Right ventricle myocardium superior (tissue), 1 donor: ENCODE measurements around the gene LRBA. TPM values are rescaled to one million over a fixed set of nuclear protein-coding genes. Genes with fewer than 3 reads are reported as not detected.
"Not testable (repeated sequence)": the region's sequence is repeated elsewhere in the genome, so short reads cannot be mapped to it uniquely, and the experiment has no call there.

Experiments
- ATAC-seq: fragments of 200-7000 bp; cut with Tn5 transposase; one replicate; pipeline ENCODE4 v1.9.1; 2020; ENCODE audit warnings: mild to moderate bottlenecking; ENCODE audit not compliant: poor library complexity
- DNase-seq: peaks from one replicate; pipeline ENCODE4 v3.0.0-alpha.2; 2020
- intact Hi-C: fragments of 100-400 bp; cut with DNase I; formaldehyde crosslinking; loops from one replicate; pipeline ENCODE4 v1.11.2; 2022
- total RNA-seq: library from RNA; stranded (reverse); fragmentation: NEBNext Ultra II Directional; extraction: Animal tissue kit (Norgen Biotek cat#: 25700); gene quantifications from one replicate; pipeline ENCODE4 v1.2.1, GENCODE V29; 2021
- donor health status: DM: no; HTN: yes; CAD: no; lungs with severe emphysema.

Gene LRBA
- total RNA-seq, 1 donor from 2014 or later = 17.9 TPM

- intact Hi-C loops = no loop called here
- ATAC-seq = no peak
These were observed 621.0 kb downstream of the LRBA start for GRCh38 chr4:150394046-150394445.

GRCh38 chr4:150391052-150391451 lies 624.0 kb downstream of the LRBA start:
- ATAC-seq = no peak
- intact Hi-C loops = no loop called here
- DNase-seq = no peak

More at GRCh38 chr4:150394046-150394445, 621.0 kb downstream of the LRBA start:
- DNase-seq = no peak

- ATAC-seq (no peak), DNase-seq (no peak)
- intact Hi-C loops = no loop called here
These were observed 624.6 kb downstream of the LRBA start for GRCh38 chr4:150390531-150390910.

- ATAC-seq = no peak
- intact Hi-C loops = no loop called here
- no peak for DNase-seq
These were observed 625.1 kb downstream of the LRBA start for GRCh38 chr4:150389896-150390530.

GRCh38 chr4:150387981-150388380 lies 627.1 kb downstream of the LRBA start:
- ATAC-seq = no peak
- intact Hi-C loops = no loop called here
- DNase-seq = no peak

- intact Hi-C loops, DNase-seq, ATAC-seq: not testable (repeated sequence)
These were observed 628.7 kb downstream of the LRBA start for GRCh38 chr4:150386415-150386814.

GRCh38 chr4:150385606-150386005 lies 629.5 kb downstream of the LRBA start:
- intact Hi-C loops = no loop called here
- ATAC-seq = peak; percentile 91
- DNase-seq = no peak

GRCh38 chr4:150384249-150384648 lies 630.8 kb downstream of the LRBA start:
- ATAC-seq (no peak), DNase-seq (no peak)
- intact Hi-C loops = no loop called here

- ATAC-seq = no peak
- intact Hi-C loops = no loop called here
- DNase-seq = no peak
These were observed 633.1 kb downstream of the LRBA start for GRCh38 chr4:150382028-150382427.

GRCh38 chr4:150381609-150382008 lies 633.5 kb downstream of the LRBA start:
- DNase-seq (no peak), ATAC-seq (no peak)
- intact Hi-C loops = no loop called here

- intact Hi-C loops = no loop called here
- no peak for DNase-seq
- ATAC-seq = no peak
These were observed 634.0 kb downstream of the LRBA start for GRCh38 chr4:150381036-150381435.

GRCh38 chr4:150379454-150379853 lies 635.6 kb downstream of the LRBA start:
- DNase-seq = no peak
- ATAC-seq = no peak
- intact Hi-C loops = no loop called here

- DNase-seq (no peak), ATAC-seq (no peak)
- intact Hi-C loops = no loop called here
These were observed 640.1 kb downstream of the LRBA start for GRCh38 chr4:150375025-150375424.

GRCh38 chr4:150371869-150372268 lies 643.2 kb downstream of the LRBA start:
- intact Hi-C loops = no loop called here
- DNase-seq = no peak
- ATAC-seq = no peak

- intact Hi-C loops = no loop called here
- no peak for ATAC-seq
- DNase-seq = no peak
These were observed 645.4 kb downstream of the LRBA start for GRCh38 chr4:150369434-150370380.

- DNase-seq = no peak
- ATAC-seq = no peak
- intact Hi-C loops = no loop called here
These were observed 646.4 kb downstream of the LRBA start for GRCh38 chr4:150368667-150369066.

- DNase-seq = no peak
- no peak for ATAC-seq
- intact Hi-C loops = no loop called here
These were observed 647.8 kb downstream of the LRBA start for GRCh38 chr4:150367326-150367725.

- intact Hi-C loops = no loop called here
- ATAC-seq (no peak), DNase-seq (no peak)
These were observed 648.5 kb downstream of the LRBA start for GRCh38 chr4:150366487-150366999.

- intact Hi-C loops = no loop called here
- ATAC-seq (no peak), DNase-seq (no peak)
These were observed 651.1 kb downstream of the LRBA start for GRCh38 chr4:150363721-150364688.
